Right atrium auricular region (tissue), 2 donors: Measurements from ENCODE around the gene TOR1AIP1. TPM values are rescaled to one million over a fixed set of nuclear protein-coding genes. Genes with fewer than 3 reads are reported as not detected.
"Not testable (repeated sequence)": the region's sequence is repeated elsewhere in the genome, so short reads cannot be mapped to it uniquely, and the experiment has no call there.

Source experiments
- DNase-seq: peaks from one replicate; pipeline ENCODE4 v3.0.0-alpha.2; 2019; ENCODE audit warnings: low spot score
- H3K27ac ChIP-seq, 2 donors: fragments of 200-600 bp; sonication (generic); 1 replicate in 1 of 2; 2 replicates in 1 of 2; pipeline ENCODE4 v1.5.1; 2016 to 2019
- H3K27me3 ChIP-seq, 2 donors: fragments of 200-600 bp; sonication (generic); one replicate each; pipeline versions ENCODE4 v1.5.1 to v1.6.0; 2017 to 2019
- H3K36me3 ChIP-seq: fragments of 200-600 bp; sonication (generic); one replicate; pipeline ENCODE4 v1.5.1; 2016
- H3K4me1 ChIP-seq, 2 donors: fragments of 200-600 bp; sonication (generic); one replicate each; pipeline versions ENCODE4 v1.5.1 to v1.6.0; 2017 to 2019
- H3K4me3 ChIP-seq, 2 donors: fragments of 200-600 bp; sonication (generic); 1 replicate in 1 of 2; 2 replicates in 1 of 2; pipeline ENCODE4 v1.5.1; 2017 to 2019; ENCODE audit warnings: mild to moderate bottlenecking in 1 of 2, moderate library complexity in 1 of 2
- H3K9me3 ChIP-seq, 2 donors: fragments of 200-600 bp; sonication (generic); one replicate each; pipeline ENCODE4 v1.5.1; 2019
- CTCF ChIP-seq, 2 donors: fragments of 200-600 bp; sonication (generic); IDR thresholded peaks; one replicate each; pipeline ENCODE4 v1.5.1; 2019; ENCODE audit warnings: antibody characterized with exemption in 2 of 2
- total RNA-seq, 2 donors: library from RNA; depleted of rRNA; stranded (reverse); fragments of >200 nt; gene quantifications; one replicate each; pipeline ENCODE4 v1.1.0, GENCODE V29; 2016

The TOR1AIP1 gene
- total RNA-seq = 10 to 100 TPM; 66.7 to 72.1 TPM

GRCh38 chr1:179882253-179883039 is at the start of gene TOR1AIP1:
Gene TOR1AIP1, plus strand, starts transcription at chr1:179882285. Its CDS starts 218 bp downstream, at chr1:179882503.
- no peaks in the 10 kb centered on the region for H3K9me3 ChIP-seq
- peak within 1 kb of the TSS; percentile 79 to 87 for H3K4me3 ChIP-seq
- peak within 1 kb of the TSS; percentile 98 to 99 for H3K27ac ChIP-seq
- peaks cover 0 to 49% of the 10 kb centered on the region in 2 donors for H3K4me1 ChIP-seq
- peak in 1 of 2 donors; percentile 30 for TF ChIP-seq CTCF (IDR thresholded peaks at IDR 0.05)
- no peaks in the 10 kb centered on the region for H3K27me3 ChIP-seq
- no peaks in the 10 kb centered on the region for H3K36me3 ChIP-seq
- DNase-seq = peak; percentile 97

GRCh38 chr1:179836686-179837445 is 45.2 kb upstream of the TOR1AIP1 start:
- not testable (repeated sequence) for DNase-seq, H3K4me3 ChIP-seq

GRCh38 chr1:179840107-179840506 is 42.0 kb upstream of the TOR1AIP1 start:
- Histone ChIP-seq H3K27me3 (no peaks in the 10 kb centered on the region), H3K36me3 (peaks cover 10% of the 10 kb centered on the region), H3K27ac (no peak overlapping the region), H3K4me3 (no peak overlapping the region), H3K4me1 (no peaks in the 10 kb centered on the region), H3K9me3 (no peaks in the 10 kb centered on the region)
- DNase-seq = no peak
- no peak for TF ChIP-seq CTCF (IDR thresholded peaks at IDR 0.05)

More at GRCh38 chr1:179836686-179837445, 45.2 kb upstream of the TOR1AIP1 start:
- not testable (repeated sequence) for H3K36me3 ChIP-seq, H3K9me3 ChIP-seq, H3K27me3 ChIP-seq, H3K27ac ChIP-seq, H3K4me1 ChIP-seq

GRCh38 chr1:179848233-179848632 is 33.9 kb upstream of the TOR1AIP1 start:
- no peak for TF ChIP-seq CTCF (IDR thresholded peaks at IDR 0.05)
- Histone ChIP-seq H3K4me3 (no peak overlapping the region), H3K4me1 (no peaks in the 10 kb centered on the region), H3K36me3 (peaks cover 55% of the 10 kb centered on the region), H3K27me3 (no peaks in the 10 kb centered on the region), H3K9me3 (no peaks in the 10 kb centered on the region), H3K27ac (no peak overlapping the region)
- no peak for DNase-seq

- H3K4me3 ChIP-seq = no peak overlapping the region
- no peaks in the 10 kb centered on the region for H3K9me3 ChIP-seq
- H3K4me1 ChIP-seq = no peaks in the 10 kb centered on the region
- peaks cover 51% of the 10 kb centered on the region for H3K36me3 ChIP-seq
- no peak overlapping the region for H3K27ac ChIP-seq
- H3K27me3 ChIP-seq = no peaks in the 10 kb centered on the region
- DNase-seq = no peak
- TF ChIP-seq CTCF (IDR thresholded peaks at IDR 0.05) = no peak
These were observed 29.0 kb upstream of the TOR1AIP1 start for GRCh38 chr1:179853102-179853501.

- not testable (repeated sequence) for H3K4me3 ChIP-seq, DNase-seq, H3K27me3 ChIP-seq, H3K4me1 ChIP-seq, H3K9me3 ChIP-seq, H3K27ac ChIP-seq
- peaks cover 26% of the 10 kb centered on the region for H3K36me3 ChIP-seq
These were observed 26.3 kb upstream of the TOR1AIP1 start for GRCh38 chr1:179855831-179856230.
